Measurements from ENCODE around the gene KHNYN.

- TF ChIP-seq, protein P1, sequence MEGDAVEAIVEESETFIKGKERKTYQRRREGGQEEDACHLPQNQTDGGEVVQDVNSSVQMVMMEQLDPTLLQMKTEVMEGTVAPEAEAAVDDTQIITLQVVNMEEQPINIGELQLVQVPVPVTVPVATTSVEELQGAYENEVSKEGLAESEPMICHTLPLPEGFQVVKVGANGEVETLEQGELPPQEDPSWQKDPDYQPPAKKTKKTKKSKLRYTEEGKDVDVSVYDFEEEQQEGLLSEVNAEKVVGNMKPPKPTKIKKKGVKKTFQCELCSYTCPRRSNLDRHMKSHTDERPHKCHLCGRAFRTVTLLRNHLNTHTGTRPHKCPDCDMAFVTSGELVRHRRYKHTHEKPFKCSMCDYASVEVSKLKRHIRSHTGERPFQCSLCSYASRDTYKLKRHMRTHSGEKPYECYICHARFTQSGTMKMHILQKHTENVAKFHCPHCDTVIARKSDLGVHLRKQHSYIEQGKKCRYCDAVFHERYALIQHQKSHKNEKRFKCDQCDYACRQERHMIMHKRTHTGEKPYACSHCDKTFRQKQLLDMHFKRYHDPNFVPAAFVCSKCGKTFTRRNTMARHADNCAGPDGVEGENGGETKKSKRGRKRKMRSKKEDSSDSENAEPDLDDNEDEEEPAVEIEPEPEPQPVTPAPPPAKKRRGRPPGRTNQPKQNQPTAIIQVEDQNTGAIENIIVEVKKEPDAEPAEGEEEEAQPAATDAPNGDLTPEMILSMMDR (IDR thresholded peaks at IDR 0.05): no peak
- no peak for TF ChIP-seq POLR2A (IDR thresholded peaks at IDR 0.05)
These were observed 48.2 kb upstream of the KHNYN start for GRCh38 chr14:24381363-24382063.
